Myocyte (in vitro differentiated cells): ENCODE results near the gene OXSR1. TPM values are rescaled to one million over a fixed set of nuclear protein-coding genes. Genes with fewer than 3 reads are reported as not detected.
A peak's percentile ranks its signal among the peaks of the same experiment; 100 is the strongest.
"Not testable (repeated sequence)": the region's sequence is repeated elsewhere in the genome, so short reads cannot be mapped to it uniquely, and the experiment has no call there.

Experiments
- DNase-seq: peaks from one replicate; pipeline ENCODE4 v3.0.0-alpha.2; 2012; ENCODE audit warnings: low read depth
- total RNA-seq: library from RNA; depleted of rRNA; stranded (reverse); fragments of >200 nt; gene quantifications from 2 replicates; pipeline ENCODE4 v1.2.3, GENCODE V29; 2014

The OXSR1 gene
- total RNA-seq, 1 donor from 2014 or later = 57.5 TPM

DNA sequence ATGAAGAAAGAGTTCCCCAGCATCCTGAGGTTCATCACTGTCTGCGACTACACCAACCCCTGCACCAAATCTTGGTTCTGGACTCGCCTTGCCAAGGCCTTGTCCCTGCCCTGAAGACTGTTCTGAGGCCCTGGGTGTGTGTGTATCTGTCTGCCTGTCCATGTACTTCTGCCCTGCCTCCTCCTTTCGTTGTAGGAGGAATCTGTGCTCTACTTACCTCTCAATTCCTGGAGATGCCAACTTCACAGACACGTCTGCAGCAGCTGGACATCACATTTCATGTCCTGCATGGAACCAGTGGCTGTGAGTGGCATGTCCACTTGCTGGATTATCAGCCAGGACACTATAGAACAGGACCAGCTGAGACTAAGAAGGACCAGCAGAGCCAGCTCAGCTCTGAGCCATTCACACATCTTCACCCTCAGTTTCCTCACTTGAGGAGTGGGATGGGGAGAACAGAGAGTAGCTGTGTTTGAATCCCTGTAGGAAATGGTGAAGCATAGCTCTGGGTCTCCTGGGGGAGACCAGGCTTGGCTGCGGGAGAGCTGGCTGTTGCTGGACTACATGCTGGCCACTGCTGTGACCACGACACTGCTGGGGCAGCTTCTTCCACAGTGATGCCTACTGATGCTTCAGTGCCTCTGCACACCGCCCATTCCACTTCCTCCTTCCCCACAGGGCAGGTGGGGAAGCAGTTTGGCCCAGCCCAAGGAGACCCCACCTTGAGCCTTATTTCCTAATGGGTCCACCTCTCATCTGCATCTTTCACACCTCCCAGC lies 24.0 kb upstream of the OXSR1 start:
- DNase-seq = no peak

- peak; percentile 26 for DNase-seq
These were observed 23.4 kb upstream of the OXSR1 start for GRCh38 chr3:38141952-38142273.

DNA sequence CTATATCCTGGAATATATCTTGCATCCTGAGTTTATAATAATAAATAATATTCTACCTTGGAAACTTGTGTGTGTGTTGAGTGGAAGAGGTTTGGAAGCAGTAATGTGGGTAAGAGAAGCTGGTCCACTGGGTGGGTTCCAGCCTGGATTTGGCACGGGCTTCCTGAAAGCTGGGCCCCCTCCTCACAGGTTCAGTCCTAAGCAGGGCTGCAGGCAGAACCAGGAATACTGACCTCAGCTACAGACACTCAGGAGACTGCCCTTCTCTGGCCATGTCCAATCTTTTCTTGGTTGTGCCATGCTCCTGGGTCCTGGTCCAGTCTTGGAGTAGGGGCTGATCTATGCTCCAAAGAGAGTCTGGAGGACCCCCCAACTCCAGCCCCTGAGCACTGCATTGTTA lies 22.4 kb upstream of the OXSR1 start:
- DNase-seq = no peak

- DNase-seq = no peak
These were observed 21.8 kb upstream of the OXSR1 start for GRCh38 chr3:38143511-38143910.

- DNase-seq = no peak
These were observed 18.8 kb upstream of the OXSR1 start for GRCh38 chr3:38146504-38146903.

DNA sequence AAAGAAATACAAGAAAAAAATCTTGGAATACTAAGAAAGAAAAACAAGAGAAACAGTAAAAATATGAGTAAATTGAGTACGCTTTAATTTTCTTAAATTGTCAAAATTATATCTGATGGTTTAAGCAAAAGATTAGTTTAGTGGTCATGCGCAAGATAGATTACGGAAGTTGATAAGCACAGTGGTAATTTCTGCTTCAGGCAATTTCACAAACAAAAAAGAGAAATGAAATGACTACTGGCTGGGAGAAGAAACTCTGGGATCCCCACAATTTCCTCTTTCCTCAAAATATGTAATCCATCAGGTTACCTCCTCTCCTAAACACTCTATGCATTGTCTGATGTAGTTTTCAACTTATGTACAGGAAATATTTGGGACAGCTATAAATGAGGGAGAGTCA lies 17.9 kb upstream of the OXSR1 start:
- no peak for DNase-seq

- DNase-seq = no peak
These were observed 16.9 kb upstream of the OXSR1 start for GRCh38 chr3:38148311-38148882.

- DNase-seq = no peak
These were observed 15.6 kb upstream of the OXSR1 start for GRCh38 chr3:38149708-38150107.

GRCh38 chr3:38150780-38151528 lies 14.4 kb upstream of the OXSR1 start:
- DNase-seq = no peak

GRCh38 chr3:38151667-38152265 lies 13.6 kb upstream of the OXSR1 start:
- peak; percentile 61 for DNase-seq

DNA sequence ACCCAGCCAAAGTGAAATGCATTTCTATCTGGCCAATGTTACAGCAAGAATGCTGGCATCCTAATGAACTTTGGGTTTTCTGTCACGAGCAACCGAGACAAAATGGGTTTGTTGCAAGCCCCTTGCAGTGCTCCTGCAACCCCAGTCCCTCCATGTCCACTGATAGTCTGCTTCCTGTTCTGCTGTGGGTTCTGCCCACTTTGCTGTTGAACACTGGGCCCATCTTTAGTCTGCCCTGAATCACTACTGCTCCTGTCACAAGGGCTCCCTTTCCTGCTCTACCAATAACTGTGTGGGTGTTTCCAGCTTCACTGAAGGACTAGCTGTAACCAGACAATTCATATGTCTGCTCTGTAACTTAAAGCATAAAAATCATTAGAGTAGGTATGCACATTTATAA lies 12.7 kb upstream of the OXSR1 start:
- DNase-seq = no peak

DNA sequence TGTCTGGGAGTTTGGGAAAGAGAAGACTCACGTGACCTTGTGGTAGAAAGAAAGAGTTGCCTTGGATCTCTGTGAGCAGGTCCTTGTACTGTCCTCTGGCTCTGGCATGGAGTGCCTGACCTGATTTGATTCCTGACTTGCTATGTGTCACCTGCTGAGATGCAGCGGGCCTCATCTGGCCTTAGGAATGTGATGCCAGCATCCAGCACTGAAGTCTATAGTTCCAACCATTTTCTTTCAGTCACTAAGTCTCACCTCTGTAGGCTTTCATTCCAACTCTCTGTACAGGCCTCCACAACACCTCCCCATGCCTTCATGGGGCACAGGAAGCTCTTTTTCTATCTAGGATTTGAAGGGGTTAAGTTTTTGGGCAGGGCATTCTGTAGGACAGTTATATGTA lies 12.1 kb upstream of the OXSR1 start:
- DNase-seq = no peak

- DNase-seq = no peak
These were observed 11.3 kb upstream of the OXSR1 start for GRCh38 chr3:38154033-38154494.

GRCh38 chr3:38154625-38155255 lies 10.6 kb upstream of the OXSR1 start:
- no peak for DNase-seq

GRCh38 chr3:38155825-38156224 lies 9.5 kb upstream of the OXSR1 start:
- no peak for DNase-seq

DNA sequence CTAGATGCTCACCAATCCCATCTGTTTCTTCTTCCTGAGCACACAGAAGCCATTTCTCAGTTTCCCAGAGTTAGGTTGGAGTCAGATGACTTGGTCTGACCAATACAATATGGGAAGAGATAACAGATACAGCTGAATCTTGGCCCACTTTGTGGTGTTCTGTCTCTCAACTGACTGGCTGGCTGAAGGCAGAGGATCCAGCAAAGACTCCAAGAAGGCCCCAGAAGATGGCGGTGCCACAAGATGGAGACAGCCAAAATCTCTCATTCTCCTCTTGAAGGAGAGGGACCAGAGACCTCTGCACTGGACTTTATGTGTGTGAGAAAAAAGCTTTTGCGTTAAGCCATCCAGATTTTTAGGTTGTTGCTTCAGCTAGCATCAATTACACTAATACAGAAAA lies 8.2 kb upstream of the OXSR1 start:
- no peak for DNase-seq

DNA sequence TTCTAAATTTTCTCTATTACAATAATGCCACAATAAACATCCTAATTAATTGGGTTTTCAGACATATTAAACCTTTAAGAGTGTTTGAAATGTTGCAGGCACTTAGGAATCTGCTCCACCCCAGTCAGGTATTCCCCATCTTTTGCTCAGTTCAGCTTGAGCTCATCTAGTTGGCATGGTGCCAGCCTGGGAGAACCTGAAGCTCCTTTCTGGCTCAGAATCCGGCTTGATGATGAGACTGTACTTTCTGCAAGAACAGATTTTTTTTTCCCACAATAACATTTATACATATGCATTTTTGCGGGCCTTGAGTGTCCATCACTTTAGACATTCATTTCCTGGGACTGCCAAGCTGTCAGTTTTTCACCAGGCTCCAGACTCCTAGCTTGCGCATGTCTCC lies 7.7 kb upstream of the OXSR1 start:
- no peak for DNase-seq

DNA sequence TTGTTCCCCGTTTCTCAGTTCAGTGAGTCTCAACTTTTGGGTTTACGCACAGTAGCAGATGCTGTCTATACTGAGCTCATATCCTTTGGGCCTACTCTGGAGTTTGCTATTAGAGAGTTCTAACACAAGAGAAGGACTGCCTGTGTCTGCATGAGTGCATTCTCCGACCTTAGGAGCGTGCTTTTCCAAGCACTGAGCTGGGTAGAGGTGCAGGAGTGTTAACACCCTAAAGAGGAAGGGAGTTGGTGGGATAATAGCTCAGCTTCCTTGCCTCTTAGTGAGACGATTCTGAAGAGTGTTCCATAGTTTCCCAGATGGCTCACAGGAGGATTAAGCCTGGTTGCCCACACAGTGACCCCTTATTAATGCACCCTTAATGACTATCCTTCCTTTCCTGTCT lies 6.9 kb upstream of the OXSR1 start:
- no peak for DNase-seq

GRCh38 chr3:38160704-38161103 lies 4.6 kb upstream of the OXSR1 start:
- DNase-seq = not testable (repeated sequence)

- DNase-seq = no peak
These were observed 2.1 kb upstream of the OXSR1 start for GRCh38 chr3:38163117-38163840.
